ENCODE data around the gene TAS2R38.

GRCh38 chr7:141941075-141941474 is 32.5 kb downstream of the TAS2R38 start:
- TF ChIP-seq, protein P1, sequence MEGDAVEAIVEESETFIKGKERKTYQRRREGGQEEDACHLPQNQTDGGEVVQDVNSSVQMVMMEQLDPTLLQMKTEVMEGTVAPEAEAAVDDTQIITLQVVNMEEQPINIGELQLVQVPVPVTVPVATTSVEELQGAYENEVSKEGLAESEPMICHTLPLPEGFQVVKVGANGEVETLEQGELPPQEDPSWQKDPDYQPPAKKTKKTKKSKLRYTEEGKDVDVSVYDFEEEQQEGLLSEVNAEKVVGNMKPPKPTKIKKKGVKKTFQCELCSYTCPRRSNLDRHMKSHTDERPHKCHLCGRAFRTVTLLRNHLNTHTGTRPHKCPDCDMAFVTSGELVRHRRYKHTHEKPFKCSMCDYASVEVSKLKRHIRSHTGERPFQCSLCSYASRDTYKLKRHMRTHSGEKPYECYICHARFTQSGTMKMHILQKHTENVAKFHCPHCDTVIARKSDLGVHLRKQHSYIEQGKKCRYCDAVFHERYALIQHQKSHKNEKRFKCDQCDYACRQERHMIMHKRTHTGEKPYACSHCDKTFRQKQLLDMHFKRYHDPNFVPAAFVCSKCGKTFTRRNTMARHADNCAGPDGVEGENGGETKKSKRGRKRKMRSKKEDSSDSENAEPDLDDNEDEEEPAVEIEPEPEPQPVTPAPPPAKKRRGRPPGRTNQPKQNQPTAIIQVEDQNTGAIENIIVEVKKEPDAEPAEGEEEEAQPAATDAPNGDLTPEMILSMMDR (IDR thresholded peaks at IDR 0.05) = no peak
- TF ChIP-seq POLR2A (IDR thresholded peaks at IDR 0.05) = no peak

Data from testis (tissue), 2 donors.